ENCODE measurements around the gene PECR.
"Not testable (repeated sequence)": the region's sequence is repeated elsewhere in the genome, so short reads cannot be mapped to it uniquely, and the experiment has no call there.

The PECR gene

GRCh38 chr2:216082117-216082711, 605 bp upstream of the PECR start:
- no peak for TF ChIP-seq CTCF (IDR thresholded peaks at IDR 0.05; ENCODE audit: insufficient read depth, low read depth, low read length, missing control alignments)
- peak overlapping the region; percentile 67 for H3K4me3 ChIP-seq (ENCODE audit: low read length)
- no peak for DNase-seq (ENCODE audit: low read depth)

- DNase-seq (ENCODE audit: low read depth) = no peak
- TF ChIP-seq CTCF (IDR thresholded peaks at IDR 0.05; ENCODE audit: insufficient read depth, low read depth, low read length, missing control alignments) = no peak
- peak overlapping the region; percentile 67 for H3K4me3 ChIP-seq (ENCODE audit: low read length)
Observed at GRCh38 chr2:216081012-216081411, 597 bp downstream of the PECR start.

GRCh38 chr2:216080048-216080447, 1.6 kb downstream of the PECR start:
- not testable (repeated sequence) for H3K4me3 ChIP-seq (ENCODE audit: low read length); DNase-seq (ENCODE audit: low read depth)

- no peak overlapping the region for H3K4me3 ChIP-seq (ENCODE audit: low read length)
- DNase-seq (ENCODE audit: low read depth) = no peak
- no peak for TF ChIP-seq CTCF (IDR thresholded peaks at IDR 0.05; ENCODE audit: insufficient read depth, low read depth, low read length, missing control alignments)
Observed at GRCh38 chr2:216078776-216079175, 2.8 kb downstream of the PECR start.

- H3K4me3 ChIP-seq (ENCODE audit: low read length) = no peak overlapping the region
- TF ChIP-seq CTCF (IDR thresholded peaks at IDR 0.05; ENCODE audit: insufficient read depth, low read depth, low read length, missing control alignments) = no peak
- DNase-seq (ENCODE audit: low read depth) = no peak
Observed at GRCh38 chr2:216075510-216076485, 5.8 kb downstream of the PECR start.

DNA sequence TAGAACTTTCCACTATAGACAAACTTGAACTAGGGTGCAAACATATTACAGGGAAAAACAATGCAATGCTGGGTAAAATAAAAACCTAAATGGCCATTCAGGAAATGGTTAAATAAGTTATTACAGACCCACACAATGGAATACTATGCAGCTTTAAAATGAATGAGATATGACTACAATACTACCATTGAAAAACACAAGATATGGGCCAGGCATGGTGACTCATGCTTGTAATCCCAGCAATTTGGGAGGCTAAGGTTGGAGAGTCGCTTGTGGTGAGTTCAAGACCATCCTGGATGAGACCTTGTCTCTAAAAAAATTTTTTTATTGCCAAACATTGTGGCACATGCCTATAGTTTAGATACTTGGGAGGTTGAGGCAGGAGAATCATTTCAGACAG, 6.8 kb downstream of the PECR start:
- no peak for DNase-seq (ENCODE audit: low read depth)
- H3K4me3 ChIP-seq (ENCODE audit: low read length) = no peak overlapping the region
- no peak for TF ChIP-seq CTCF (IDR thresholded peaks at IDR 0.05; ENCODE audit: insufficient read depth, low read depth, low read length, missing control alignments)

DNA sequence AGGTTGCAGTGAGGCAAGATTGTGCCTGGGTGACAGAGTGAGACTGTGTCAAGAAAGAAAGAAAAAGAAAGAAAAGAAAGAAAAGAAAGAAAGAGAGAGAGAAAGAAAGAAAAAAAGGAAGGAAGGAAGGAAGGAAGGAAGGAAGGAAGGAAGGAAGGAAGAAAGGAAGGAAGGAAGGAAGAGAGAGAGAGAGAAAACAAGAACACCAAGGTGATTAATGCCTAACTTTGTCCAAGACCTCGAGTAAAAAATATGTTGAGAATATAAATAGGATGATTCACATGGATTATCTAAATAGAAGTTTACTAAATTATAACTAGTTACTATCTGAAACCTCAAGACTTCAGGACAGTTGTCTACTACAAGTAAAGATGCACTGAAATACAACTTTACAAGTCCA, 7.2 kb downstream of the PECR start:
- no peak for DNase-seq (ENCODE audit: low read depth)
- no peak for TF ChIP-seq CTCF (IDR thresholded peaks at IDR 0.05; ENCODE audit: insufficient read depth, low read depth, low read length, missing control alignments)
- H3K4me3 ChIP-seq (ENCODE audit: low read length) = no peak overlapping the region

Data from epithelial cell of esophagus (primary cell).